Stomach (tissue), 4 donors: Measurements from ENCODE around the gene PLSCR3.

Experiments
- POLR2A ChIP-seq, 4 donors: fragments of 450-650 bp; IDR thresholded peaks; one replicate each; pipeline ENCODE4 v1.6.1; 2016; ENCODE audit warnings: antibody characterized with exemption in 4 of 4, control low read depth in 2 of 4, mild to moderate bottlenecking in 1 of 4, moderate library complexity in 1 of 4
- POLR2AphosphoS5 ChIP-seq, 3 donors: sonication (generic); formaldehyde crosslinking; IDR thresholded peaks; one replicate each; pipeline ENCODE4 v1.6.1; 2016; ENCODE audit warnings: antibody characterized with exemption in 3 of 3
- TF ChIP-seq, protein P1 (sequence below), 7 experiments: fragments of 450-650 bp in 4 of 7; fragments of 200-600 bp in 3 of 7; sonication (generic) in 3 of 7; IDR thresholded peaks; one replicate each; pipeline ENCODE4 v1.5.1; 2016 to 2019; ENCODE audit warnings: antibody characterized with exemption in 7 of 7, control low read depth in 2 of 7, mild to moderate bottlenecking in 1 of 7

DNA sequence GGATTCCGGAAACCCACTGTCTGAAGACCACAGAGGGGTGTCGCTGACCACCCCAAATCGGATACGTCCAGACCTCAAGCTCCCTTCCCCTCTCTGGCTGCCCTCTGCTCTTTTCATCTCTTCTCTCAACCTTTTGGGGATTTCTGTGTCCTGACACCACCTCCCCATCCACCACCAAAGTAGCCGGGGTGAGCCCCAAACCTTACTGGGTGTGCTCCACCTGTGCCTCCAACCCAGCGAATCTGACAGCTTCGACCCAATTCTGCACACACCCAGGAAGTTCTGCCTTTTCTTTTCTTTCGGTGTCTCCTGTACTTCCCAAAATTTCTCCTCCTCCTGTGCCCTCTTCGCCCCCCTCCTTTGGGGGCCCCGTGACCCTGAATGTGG, 41.8 kb downstream of the PLSCR3 start:
- no peak for TF ChIP-seq POLR2A (IDR thresholded peaks at IDR 0.05)
- TF ChIP-seq, protein P1, sequence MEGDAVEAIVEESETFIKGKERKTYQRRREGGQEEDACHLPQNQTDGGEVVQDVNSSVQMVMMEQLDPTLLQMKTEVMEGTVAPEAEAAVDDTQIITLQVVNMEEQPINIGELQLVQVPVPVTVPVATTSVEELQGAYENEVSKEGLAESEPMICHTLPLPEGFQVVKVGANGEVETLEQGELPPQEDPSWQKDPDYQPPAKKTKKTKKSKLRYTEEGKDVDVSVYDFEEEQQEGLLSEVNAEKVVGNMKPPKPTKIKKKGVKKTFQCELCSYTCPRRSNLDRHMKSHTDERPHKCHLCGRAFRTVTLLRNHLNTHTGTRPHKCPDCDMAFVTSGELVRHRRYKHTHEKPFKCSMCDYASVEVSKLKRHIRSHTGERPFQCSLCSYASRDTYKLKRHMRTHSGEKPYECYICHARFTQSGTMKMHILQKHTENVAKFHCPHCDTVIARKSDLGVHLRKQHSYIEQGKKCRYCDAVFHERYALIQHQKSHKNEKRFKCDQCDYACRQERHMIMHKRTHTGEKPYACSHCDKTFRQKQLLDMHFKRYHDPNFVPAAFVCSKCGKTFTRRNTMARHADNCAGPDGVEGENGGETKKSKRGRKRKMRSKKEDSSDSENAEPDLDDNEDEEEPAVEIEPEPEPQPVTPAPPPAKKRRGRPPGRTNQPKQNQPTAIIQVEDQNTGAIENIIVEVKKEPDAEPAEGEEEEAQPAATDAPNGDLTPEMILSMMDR (IDR thresholded peaks at IDR 0.05) = peak in 2 of 7 experiments; percentile 36 to 42
- TF ChIP-seq POLR2AphosphoS5 (IDR thresholded peaks at IDR 0.05) = no peak
